Heart left ventricle (tissue), 13 donors: Measurements from ENCODE around the gene IL1RL1.

ENCODE experiments used
- POLR2A ChIP-seq, 2 donors: fragments of 450-650 bp; IDR thresholded peaks; one replicate each; pipeline ENCODE4 v1.6.1; 2017; ENCODE audit warnings: antibody characterized with exemption in 2 of 2, mild to moderate bottlenecking in 2 of 2, moderate library complexity in 2 of 2
- TF ChIP-seq, protein P1 (sequence below), 12 donors: fragments of 200-600 bp; sonication (generic) in 4 of 12; IDR thresholded peaks; one replicate each; pipeline versions ENCODE4 v1.5.0 to v1.8.0; 2018 to 2022; ENCODE audit warnings: antibody characterized with exemption in 12 of 12, mild to moderate bottlenecking in 5 of 12
- donor health status: ischemic (EF 13 %, LVEDD 7.1; RV severe dilation, severe dysfunction).
- donor health status: DM: no; HTN: yes; CAD: no.
- donor health status: DM: no; HTN: no; CAD: no.
- donor health status: ischemic (EF 25% LVEDD 6.9; RV normal size, moderate dysfunction).
- donor health status: ischemic (EF 25% LVEDD 5.7; RV mildly dilated, moderate dysfunction).
- donor health status: ischemic (EF 35%, LVEDD 5.7; RV mildly dilated, moderate dysfunction).
- donor health status: nonischemic (EF 11% LVEDD 7.7; RV severe dilation, severe dysfunction).
- donor health status: DM: yes; HTN: yes; CAD: no.
- donor health status: PGD.
- donor health status: ischemic (EF 29% LVEDD 5.4; RV normal size, mild dysfunction).
- donor health status: nonischemic (EF 23%, LVEDD 6.1; RV moderate dilation, normal function).

DNA sequence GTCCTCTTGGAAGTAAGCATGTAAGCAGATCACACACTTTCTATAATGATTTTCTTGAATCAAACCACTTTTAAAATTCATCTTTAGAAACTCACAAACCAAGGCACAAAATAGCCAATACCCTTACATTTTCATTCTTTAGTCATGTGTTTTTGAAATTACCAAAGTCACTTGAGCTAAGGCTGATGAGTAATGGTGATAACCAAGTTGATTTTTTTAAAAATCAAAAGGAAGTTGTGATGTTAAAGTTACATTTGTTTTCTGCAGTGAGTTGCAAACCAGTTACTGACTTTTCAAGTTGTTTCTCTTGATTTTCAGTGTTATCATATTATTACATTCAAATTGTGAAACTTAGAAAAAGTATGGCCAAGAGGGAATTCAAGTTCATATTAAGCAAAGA, 90.1 kb downstream of the IL1RL1 start:
- TF ChIP-seq, protein P1, sequence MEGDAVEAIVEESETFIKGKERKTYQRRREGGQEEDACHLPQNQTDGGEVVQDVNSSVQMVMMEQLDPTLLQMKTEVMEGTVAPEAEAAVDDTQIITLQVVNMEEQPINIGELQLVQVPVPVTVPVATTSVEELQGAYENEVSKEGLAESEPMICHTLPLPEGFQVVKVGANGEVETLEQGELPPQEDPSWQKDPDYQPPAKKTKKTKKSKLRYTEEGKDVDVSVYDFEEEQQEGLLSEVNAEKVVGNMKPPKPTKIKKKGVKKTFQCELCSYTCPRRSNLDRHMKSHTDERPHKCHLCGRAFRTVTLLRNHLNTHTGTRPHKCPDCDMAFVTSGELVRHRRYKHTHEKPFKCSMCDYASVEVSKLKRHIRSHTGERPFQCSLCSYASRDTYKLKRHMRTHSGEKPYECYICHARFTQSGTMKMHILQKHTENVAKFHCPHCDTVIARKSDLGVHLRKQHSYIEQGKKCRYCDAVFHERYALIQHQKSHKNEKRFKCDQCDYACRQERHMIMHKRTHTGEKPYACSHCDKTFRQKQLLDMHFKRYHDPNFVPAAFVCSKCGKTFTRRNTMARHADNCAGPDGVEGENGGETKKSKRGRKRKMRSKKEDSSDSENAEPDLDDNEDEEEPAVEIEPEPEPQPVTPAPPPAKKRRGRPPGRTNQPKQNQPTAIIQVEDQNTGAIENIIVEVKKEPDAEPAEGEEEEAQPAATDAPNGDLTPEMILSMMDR (IDR thresholded peaks at IDR 0.05): no peak
- no peak for TF ChIP-seq POLR2A (IDR thresholded peaks at IDR 0.05)
